ENCODE data around the gene OSM.
A peak's percentile ranks its signal among the peaks of the same experiment; 100 is the strongest.

Gene OSM

DNA sequence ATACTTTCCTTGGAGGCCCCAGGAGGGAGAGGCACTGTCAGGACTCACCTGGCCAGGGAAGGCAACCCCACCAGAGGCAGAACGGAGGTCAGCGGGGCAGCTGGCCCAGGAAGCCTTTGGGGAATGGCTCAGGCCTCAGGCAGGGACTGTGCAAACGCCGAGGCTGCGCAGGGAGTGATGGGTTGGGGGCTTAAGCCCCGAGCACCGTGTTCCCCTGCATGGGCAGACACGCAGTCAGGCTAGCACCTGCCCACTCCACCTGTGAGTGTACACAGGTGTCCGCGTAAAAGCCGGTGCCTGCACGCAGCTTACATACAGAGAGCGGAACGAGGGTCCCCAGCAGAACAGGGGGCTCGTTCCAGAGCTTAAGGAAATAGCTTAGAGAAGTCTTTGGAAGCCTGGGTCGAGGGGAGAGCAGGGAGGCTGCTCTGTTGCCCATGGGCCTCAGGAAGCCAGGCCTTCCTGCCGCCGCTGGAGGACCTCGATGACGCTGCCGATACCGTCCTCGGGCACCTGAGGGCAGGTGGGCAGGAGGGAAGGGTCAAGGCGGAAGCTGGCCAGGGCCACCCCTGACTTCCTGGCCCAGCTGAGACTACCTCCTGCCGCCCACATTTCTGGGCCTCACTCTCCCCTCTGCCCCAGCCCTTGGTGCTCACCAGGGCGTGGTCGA lies 18.7 kb upstream of the OSM start:
- no peak for DNase-seq (ENCODE audit: low read depth in 2 of 2)

DNA sequence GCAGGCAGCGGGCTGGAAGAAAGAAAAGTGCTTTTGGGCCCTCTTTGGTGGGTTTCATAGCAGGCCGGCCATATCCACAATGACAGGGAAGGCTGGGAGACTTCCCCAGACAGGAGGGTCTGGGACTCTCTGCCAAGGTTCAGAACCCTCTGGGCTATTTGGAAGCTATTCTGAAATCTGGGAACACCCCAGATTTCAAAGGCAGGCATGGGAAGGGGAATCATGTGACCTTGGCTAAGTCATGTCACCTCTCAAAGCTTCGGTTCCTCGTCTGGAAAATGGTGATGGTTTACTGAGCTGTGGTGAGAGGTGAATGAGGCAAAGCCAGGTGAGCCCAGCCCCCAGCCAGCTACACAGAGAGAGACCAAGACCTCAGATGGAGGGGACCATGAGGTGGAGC lies 18.0 kb upstream of the OSM start:
- no peak for DNase-seq (ENCODE audit: low read depth in 2 of 2)

DNA sequence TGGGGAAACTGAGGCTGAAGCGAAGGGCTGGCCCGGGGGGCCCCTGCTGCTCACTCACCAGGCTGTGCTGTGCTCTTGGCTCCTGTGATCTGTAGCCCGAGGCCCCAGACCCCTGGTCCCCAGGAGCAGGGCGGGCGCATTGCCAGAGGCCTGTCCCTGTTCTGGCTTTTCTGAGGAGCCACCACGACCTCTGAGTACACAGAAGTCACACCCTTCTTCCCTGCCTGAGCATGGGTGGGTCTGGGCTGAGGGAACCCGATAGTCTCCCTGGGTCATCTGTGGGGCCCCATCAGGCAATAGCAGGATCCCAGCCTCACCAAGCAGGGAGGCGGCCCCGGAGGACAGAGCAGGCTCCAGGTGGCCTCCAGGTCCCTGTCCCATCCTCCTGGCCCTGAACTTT lies 17.5 kb upstream of the OSM start:
- no peak for DNase-seq (ENCODE audit: low read depth in 2 of 2)

DNA sequence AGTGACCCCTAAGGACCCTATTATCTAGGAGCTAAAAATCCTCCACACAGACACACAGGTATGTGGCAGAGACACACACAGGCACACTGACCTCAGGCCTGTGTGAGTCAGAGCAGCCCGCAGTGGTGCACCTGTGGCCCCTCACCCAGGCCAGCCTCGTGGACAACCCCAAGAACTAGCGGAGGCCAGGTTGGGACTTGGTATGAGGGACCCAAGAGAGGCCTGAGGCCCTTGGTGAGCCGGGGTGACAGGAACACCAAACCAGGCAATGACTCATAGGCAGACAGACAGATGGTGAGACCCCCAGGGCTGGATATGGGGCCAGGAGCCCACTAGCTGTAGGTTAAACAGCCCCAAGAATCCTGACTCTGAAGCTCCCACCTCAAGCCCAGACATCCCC lies 16.7 kb upstream of the OSM start:
- DNase-seq (ENCODE audit: low read depth in 2 of 2): no peak

DNA sequence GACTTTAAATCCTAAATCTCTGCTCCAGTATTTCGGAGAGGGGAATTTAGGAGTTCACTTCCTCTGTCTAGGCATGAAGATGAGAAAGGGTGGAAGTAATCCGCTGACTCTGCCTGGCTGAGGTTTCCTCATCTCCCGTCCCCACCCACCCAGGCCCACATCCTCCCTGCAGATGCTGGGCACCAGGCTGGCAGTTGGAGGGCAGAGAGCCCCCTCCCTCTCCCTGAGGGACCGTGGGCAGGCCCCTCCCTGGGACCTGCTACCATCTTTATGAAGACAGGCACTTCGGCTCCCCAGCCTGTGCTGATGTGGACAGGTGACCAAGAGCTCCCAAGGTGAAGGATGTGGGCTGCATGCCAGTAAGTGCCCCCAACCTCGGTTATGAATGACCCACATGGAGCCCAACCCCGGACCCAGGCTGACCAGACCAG lies 16.0 kb upstream of the OSM start:
- no peak for DNase-seq (ENCODE audit: low read depth in 2 of 2)

DNA sequence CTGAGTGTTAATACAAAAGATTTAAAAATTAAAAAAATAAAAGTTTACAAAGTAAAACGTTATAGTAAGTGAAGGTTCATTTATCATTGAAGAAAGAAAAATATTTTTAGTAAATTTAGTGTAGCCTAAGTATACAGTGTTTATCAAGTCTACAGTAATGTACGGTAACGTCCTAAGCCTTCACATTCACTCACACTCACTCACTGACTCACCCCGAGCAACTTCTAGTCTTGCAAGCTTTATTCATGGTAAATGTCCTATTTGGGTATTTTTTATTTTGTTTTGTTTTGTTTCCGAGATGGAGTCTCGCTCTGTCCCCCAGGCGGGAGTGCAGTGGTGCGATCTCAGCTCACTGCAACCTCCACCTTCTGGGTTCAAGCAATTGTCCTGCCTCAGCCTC lies 13.9 kb upstream of the OSM start:
- DNase-seq (ENCODE audit: low read depth in 2 of 2): no peak

DNA sequence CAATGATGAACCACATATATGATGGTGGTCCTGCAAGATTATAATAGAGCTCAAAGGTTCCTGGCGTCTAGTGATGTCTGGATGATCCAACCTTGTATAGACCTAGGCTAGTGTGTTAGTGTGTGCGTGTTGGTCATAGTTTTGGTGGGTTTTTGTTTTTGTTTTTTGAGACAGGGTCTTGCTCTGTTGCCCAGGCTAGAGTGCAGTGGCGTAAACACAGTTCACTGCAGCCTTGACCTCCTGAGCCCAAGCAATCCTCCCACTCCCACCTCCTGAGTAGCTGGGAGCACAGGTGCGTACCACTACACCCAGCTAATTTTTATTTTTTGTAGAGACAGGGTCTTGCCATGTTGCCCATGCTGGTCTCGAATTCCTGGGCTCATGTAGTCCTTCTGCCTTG lies 13.3 kb upstream of the OSM start:
- DNase-seq (ENCODE audit: low read depth in 2 of 2): no peak

DNA sequence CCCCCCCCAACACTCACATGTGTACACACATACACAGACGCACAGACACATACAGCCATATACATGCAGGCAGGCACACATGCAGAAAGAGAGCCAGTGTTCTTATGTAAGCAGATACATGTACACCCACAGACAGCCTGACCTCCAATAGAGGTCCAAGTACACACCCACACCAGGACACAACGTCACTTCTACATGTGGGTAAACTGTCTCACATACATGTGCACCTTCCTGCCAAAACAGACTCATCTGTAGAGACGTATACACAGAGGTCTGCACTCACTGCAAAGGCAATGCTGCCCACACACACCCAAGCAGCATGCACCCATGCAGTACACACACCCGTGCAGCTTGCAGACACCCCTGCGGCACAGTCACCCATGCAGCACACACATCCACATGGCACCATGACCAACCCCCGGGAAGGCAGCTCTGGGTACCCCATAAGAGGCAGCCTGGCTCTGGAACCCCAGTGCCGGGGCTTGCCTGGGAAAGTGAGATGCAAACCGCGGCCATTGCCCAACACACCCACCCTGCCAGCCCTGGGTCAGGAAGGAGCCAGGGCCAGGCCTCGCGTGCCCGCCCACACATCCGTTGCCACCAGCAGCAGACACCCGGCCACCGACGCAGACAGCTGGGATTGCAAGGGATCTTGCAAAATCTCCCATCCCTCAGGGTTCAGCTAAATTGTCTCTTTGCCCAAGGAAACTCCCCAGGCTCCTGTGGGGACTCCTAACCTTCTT lies 12.6 kb upstream of the OSM start:
- DNase-seq (ENCODE audit: low read depth in 2 of 2): no peak

DNA sequence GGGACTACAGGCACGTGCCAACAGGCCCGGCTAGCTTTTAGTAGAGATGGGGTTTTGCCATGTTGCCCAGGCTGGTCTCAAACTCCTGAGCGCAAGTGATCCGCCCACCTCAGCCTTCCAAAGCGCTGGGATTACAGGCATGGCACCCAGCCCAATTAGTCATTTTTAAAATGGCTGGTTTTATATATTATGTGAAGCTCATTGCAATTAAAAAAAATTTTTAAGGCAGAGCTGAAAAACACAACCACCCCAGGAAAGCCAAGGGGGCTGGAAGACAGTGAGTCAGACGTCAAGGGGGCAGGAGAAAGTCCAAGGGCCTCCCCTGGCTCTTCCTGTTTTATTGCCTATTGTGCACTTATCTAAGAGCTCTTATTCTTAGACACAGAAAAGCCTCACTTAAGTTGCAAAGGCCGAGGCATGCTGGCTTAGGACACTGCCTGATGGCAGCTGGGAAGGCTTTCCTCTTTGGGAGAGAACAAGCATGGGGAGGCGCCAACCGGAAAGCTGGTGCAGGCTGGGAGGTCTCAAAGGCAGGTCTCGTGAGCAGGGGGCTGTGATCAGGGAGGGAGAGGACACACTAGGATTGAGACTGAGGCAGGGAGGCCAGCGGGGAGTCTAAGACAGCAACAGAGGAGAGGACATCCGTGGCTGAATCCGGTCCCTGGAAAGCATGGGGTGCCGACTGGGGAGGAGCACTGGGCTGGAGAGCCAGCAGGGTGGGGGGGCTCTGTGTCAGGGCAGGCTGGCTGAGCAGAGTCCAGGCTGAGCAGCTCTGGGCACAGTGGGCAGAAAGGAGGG lies 11.1 kb upstream of the OSM start:
- DNase-seq (ENCODE audit: low read depth in 2 of 2): no peak

DNA sequence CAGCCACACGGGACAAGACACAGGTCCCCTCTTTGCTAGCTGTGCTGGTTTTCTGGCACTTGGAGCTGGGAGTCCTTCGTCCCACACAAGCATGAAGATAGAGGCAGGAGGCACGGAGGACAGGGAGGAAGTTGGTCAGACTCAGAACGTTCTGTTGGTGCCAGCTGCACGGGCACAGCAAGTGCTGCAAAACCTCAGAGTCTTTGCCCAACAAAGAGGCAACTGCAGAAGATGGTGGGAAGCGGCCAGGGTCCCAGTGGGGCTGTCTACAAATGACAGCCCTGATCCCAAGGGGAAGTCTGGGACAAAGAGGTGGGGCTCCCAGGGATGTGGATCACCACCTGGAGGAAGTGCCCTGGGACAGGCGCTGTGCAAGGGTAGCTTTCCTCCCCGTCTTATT lies 9.4 kb upstream of the OSM start:
- no peak for DNase-seq (ENCODE audit: low read depth in 2 of 2)

DNA sequence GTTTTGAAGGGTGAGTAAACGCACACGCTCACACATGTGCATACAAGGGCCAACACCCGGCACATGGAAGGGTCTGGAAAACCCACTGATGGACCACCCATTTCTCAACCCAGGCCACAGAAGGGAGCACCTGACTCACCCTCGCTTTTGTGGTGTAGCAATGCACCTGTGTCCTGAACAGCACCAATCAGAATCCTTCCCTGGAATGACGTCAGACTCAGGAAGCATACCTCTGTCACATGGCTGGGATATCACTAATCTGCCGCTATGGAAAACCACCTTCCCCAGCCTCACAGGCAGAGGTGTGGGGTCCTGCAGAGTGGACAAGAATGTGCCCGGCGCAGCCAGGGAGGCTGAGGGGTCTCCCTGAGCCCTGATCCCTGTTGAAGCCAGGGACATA lies 9.0 kb upstream of the OSM start:
- no peak for DNase-seq (ENCODE audit: low read depth in 2 of 2)

DNA sequence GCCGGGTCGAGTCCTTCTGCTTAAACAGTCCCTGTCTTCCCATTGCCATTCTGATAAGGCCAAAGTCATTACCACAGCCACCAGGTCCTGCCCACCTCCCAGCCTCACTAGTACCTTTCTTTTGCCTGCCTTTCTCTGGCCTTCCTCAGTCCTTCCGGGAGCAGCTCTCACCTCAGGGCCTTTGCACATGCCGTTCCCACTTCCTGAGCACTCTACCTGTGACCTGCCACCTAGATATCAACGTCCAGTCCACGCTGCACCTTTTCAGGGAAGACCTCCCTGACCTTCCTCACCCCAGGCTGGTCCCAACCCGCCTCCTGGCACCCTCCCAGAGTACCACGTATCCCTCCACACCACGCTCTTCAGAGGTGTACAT lies 7.8 kb upstream of the OSM start:
- DNase-seq (ENCODE audit: low read depth in 2 of 2): no peak

DNA sequence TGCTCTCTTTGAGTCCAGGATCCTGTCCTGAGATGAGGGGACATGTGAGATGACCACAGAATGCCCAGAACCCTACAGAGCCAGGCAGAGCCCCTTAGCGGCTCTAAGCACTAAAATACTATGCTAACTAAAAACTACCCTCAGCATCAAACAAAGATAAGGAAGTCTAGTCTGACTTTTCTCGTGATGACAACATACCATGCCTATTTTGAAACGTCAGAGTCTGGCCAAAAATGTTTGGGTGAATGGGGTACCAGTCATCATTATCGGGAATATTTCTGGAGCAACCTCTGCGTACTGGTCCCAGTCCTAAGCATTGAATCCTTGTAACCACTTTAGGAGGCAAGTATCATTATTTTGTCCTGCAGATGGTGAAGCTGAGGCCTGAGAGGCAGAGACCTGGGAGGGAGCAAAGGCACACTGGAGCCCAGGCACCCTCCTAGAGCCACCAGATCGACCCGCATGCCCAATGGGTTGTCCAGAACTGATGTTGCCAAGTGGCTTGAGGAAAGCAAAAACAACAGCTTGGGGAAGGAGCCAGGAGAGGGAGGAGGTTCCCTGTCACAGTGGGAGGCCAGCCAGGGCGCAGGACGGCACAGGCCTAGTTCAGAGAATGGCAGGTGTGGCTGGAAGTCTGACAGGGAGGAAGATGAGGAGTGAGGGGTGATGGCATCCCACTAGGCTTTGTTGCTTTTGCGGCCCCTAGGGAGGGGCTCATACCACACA lies 7.2 kb upstream of the OSM start:
- DNase-seq (ENCODE audit: low read depth in 2 of 2): no peak

DNA sequence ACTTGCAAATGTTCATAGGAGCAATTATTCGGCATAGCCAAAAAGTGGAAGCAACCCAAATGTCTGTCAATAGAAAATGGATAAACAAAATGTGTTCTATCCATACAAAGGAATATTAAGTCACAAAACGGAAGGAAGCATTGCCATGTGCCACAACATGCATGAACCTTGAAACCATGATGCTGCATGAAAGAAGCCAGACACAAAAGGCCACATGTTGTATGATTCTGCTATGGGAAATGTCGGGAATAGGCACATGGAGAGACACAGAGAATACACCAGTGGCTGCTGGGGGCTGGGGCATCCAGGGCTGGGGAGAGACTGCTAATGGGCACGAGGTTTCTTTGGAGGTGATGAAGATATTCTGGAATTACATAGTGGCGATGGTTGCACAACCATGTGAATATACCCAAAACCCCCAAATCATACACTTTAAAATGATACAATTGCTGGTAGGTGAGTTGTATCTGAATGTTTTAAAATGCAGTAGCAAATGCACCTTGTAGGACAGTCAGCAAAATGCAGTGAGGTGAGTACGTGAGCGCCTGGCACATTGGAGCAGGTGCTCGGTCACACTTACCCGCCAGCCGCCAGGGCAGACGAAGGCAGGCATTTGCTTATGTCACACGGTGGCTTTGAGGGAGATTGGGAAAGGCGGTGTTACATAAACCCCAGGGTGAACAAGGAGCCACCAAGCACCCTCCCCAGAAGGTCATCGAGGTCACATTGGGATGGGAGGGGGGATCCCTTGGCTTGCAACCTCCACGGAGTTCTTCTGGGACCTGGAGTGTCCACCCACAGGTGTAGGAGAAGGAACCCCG lies 6.3 kb upstream of the OSM start:
- DNase-seq (ENCODE audit: low read depth in 2 of 2): no peak

DNA sequence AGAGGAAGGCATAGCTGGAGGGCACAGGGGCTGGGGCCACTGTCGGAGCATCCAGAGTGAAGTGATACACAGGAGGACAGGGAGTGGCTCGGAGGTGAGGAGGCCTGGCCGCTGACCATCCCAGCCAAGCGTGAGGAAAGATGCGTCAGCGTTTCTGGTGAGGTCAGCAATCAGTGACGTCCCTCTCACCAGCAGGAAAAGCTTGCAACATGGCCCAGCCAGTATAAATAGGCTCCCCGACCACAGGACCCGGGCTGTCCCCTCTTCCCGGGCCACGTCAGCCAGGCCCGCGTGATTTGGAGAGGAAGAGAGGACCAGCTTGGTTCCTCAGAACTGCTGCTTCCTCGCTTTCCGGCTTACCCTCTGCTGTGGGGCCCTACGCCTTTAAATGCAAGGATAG lies 4.2 kb upstream of the OSM start:
- no peak for DNase-seq (ENCODE audit: low read depth in 2 of 2)

DNA sequence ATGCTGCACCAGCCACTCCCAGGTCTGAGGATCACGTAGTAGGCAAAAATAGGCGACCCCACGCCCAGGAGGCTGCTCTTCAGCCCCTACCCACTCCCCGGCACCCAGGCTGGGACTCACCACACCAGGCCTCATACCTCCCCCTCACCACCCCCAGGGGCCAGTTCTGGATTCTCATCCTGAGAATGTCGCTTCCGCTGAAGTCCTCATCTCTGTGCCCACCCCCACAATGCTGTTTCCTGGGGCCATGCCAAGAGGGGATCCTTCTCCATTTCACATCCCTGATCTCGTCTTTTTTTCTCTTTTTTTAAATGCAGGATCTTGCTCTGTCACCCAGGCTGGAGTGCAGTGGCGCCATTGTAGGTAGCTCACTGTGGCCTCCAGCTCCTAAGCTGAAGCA lies 1.7 kb upstream of the OSM start:
- no peak for DNase-seq (ENCODE audit: low read depth in 2 of 2)

DNA sequence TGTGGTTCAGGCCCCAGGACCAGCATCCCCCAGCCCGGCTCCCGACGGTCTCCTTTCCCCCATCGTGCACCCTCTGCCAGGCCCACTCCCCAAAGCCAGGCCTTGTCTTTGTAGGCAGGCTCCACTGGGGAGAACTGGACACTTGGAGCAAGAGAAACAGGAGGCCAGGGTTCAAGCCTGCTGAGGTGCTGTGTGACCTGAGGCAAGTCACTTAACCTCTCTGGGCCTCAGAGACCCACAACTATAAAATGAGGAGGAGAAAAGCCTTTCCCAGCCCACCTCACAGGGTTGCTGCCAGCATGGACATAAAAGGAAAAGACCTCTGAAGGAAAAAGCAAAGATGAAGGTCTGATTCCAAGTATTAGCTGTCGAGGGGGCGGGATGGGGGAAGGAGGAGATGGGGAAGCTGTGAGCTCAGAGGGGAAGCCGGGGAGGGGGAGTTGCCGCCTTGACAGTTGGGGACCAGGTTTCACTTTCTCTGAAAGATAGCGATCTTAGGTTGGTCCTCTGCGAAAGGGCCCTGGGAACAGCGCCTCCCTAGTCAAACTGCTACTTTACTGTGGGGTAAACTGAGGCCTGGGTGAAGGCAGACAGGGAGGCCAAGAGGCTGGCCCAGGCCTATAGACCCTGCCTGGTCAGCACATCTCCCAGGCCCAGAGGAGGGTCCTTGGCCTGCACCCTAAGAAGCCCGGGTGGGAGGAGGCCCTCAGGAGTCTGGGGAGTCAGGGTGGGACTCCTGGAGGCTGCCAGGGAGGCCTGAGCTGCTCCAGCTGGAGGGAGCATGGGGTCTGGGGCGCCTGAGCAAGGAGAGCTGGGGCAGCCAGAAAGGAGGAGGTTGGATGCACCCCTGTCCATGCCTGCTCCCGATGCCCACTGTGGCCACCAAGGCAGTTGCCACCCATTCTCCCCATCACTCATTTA lies 991 bp upstream of the OSM start:
- DNase-seq (ENCODE audit: low read depth in 2 of 2): no peak

DNA sequence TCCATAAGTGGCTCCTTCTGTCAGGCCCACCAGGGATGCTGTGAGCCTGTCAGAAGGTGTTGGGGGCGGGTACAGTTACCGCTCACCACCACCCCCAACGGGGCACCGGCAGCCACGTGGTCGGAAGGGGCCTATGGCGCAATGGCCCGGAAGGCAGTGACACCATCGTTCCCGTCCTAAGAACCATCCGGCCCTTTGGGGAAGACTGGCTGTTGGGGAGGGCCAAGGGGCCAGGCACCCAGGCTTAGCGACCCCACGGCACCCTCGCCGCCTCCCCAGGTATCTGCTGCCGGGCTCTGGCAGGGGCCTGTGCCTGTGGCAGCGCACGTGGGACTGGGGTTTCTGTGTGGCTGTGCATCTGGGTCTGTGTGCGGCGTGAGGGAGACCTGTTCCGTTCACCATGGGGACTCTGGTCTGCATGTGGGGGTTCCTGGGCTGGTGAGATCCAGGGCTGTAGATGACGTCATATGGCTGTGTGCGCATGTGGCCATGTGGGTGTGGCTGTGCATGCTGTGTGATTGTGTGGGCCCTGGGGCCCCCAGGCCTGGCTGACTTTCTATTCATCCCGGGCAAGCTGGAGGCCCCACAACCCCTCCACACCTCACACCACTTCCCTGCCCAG lies 717 bp downstream of the OSM start:
- DNase-seq (ENCODE audit: low read depth in 2 of 2): peak; percentile 73 to 80

DNA sequence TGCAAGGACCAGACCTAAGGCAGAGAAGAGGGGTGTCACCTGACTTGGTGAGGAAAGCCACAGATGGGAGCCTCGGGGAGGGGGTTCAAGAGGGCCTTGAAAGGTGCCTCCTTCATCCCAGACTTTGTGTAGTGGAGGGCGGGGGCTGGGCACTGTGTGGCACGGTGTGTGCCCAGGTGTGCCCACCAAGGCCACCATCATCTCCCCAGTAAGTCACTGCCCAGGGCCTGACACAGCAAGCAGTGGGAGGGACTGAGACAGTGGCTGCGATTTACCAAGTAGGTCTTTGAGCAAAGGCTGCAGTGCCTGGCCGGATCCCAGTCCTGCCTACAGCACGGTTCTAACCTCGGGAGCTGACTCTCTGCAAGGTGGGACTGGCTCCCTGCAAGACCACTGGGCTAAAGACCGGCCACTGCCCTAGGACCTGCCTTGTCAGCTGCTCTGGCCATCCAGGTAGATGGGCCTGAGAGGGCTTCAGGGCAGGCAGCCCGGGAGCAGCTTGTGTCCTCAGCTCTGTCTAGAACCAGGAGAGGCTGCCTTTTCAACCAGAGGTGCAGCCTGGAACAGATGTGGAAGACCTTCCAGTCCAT lies 1.4 kb downstream of the OSM start:
- DNase-seq (ENCODE audit: low read depth in 2 of 2): no peak

DNA sequence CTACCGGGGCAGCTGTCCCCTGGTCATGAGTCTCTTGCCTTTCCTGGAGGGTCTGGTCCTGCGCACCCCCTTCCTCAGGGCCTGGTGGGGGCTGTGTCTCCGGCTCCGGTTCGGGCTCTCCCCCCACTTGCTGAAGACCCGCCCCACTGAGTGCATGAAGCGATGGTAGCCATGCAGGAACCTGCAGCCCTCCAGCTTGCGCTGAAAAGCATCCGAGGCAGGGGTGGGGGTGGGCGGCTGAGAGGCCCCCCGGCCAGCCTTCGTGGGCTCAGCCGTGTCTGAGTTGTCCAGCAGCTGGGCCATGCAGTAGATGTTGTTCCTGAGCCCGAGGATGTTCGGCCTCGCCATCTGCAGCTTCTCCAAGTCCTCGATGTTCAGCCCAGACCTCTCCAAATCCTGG lies 2.8 kb downstream of the OSM start:
- no peak for DNase-seq (ENCODE audit: low read depth in 2 of 2)

All from activated CD4-positive, alpha-beta T cell treated with anti-CD3 and anti-CD28 coated beads for 24 hours (primary cell).